Panc1 (cell line): ENCODE results near the gene FGL2.
"Not testable (repeated sequence)": the region's sequence is repeated elsewhere in the genome, so short reads cannot be mapped to it uniquely, and the experiment has no call there.

Source experiments
- SIN3A ChIP-seq: IDR thresholded peaks from 2 replicates; pipeline ENCODE4 v1.6.1; 2012; ENCODE audit warnings: low read depth, mild to moderate bottlenecking, low read length, moderate library complexity, borderline replicate concordance; ENCODE audit not compliant: insufficient read depth
- TCF7L2 ChIP-seq: IDR thresholded peaks from 2 replicates; pipeline ENCODE4 v1.6.1; 2011; ENCODE audit warnings: mild to moderate bottlenecking, low read depth, low read length, inconsistent platforms
- TF ChIP-seq, protein P1 (sequence below), 2 experiments: IDR thresholded peaks; 2 replicates each; pipeline ENCODE4 v1.6.1; 2011 to 2012; ENCODE audit warnings: low read depth in 2 of 2, control low read depth in 1 of 2, low read length in 1 of 2, mild to moderate bottlenecking in 1 of 2, moderate library complexity in 1 of 2; ENCODE audit not compliant: insufficient read depth in 1 of 2
- TF ChIP-seq, protein P2 (sequence below): fragments of 450-650 bp; IDR thresholded peaks from 2 replicates; pipeline ENCODE4 v1.5.1; 2017; ENCODE audit warnings: mild to moderate bottlenecking

GRCh38 chr7:77172437-77173172, 27.0 kb downstream of the FGL2 start:
- TF ChIP-seq, protein P1, sequence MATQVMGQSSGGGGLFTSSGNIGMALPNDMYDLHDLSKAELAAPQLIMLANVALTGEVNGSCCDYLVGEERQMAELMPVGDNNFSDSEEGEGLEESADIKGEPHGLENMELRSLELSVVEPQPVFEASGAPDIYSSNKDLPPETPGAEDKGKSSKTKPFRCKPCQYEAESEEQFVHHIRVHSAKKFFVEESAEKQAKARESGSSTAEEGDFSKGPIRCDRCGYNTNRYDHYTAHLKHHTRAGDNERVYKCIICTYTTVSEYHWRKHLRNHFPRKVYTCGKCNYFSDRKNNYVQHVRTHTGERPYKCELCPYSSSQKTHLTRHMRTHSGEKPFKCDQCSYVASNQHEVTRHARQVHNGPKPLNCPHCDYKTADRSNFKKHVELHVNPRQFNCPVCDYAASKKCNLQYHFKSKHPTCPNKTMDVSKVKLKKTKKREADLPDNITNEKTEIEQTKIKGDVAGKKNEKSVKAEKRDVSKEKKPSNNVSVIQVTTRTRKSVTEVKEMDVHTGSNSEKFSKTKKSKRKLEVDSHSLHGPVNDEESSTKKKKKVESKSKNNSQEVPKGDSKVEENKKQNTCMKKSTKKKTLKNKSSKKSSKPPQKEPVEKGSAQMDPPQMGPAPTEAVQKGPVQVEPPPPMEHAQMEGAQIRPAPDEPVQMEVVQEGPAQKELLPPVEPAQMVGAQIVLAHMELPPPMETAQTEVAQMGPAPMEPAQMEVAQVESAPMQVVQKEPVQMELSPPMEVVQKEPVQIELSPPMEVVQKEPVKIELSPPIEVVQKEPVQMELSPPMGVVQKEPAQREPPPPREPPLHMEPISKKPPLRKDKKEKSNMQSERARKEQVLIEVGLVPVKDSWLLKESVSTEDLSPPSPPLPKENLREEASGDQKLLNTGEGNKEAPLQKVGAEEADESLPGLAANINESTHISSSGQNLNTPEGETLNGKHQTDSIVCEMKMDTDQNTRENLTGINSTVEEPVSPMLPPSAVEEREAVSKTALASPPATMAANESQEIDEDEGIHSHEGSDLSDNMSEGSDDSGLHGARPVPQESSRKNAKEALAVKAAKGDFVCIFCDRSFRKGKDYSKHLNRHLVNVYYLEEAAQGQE (IDR thresholded peaks at IDR 0.05; ENCODE audit: insufficient read depth in 1 of 2, low read depth in 2 of 2, low read length in 1 of 2), result not testable (repeated sequence)
- TF ChIP-seq, protein P2, sequence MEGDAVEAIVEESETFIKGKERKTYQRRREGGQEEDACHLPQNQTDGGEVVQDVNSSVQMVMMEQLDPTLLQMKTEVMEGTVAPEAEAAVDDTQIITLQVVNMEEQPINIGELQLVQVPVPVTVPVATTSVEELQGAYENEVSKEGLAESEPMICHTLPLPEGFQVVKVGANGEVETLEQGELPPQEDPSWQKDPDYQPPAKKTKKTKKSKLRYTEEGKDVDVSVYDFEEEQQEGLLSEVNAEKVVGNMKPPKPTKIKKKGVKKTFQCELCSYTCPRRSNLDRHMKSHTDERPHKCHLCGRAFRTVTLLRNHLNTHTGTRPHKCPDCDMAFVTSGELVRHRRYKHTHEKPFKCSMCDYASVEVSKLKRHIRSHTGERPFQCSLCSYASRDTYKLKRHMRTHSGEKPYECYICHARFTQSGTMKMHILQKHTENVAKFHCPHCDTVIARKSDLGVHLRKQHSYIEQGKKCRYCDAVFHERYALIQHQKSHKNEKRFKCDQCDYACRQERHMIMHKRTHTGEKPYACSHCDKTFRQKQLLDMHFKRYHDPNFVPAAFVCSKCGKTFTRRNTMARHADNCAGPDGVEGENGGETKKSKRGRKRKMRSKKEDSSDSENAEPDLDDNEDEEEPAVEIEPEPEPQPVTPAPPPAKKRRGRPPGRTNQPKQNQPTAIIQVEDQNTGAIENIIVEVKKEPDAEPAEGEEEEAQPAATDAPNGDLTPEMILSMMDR, result not testable (repeated sequence)
- not testable (repeated sequence) for TF ChIP-seq SIN3A, TCF7L2
